ENCODE data around the gene PEMT. TPM values are rescaled to one million over a fixed set of nuclear protein-coding genes. Genes with fewer than 3 reads are reported as not detected.

Gene PEMT
- total and polyA plus RNA-seq, 9 of the 15 experiments (the other 6 are each of a cell fraction or from before 2014, with no cell fraction given) = 1.4 to 36.4 (median 13.6) TPM

- no peak overlapping the region for H3K4me2 ChIP-seq (ENCODE audit: insufficient read depth, low read length)
- DNase-seq (ENCODE audit: extremely low read depth in 1 of 4, low spot score in 3 of 4) (no peak), FAIRE-seq (no peak), ATAC-seq (no peak)
- H3K4me1 ChIP-seq (replicated peaks in 1 of 2; ENCODE audit: control insufficient read depth in 2 of 2, insufficient read depth in 2 of 2, low read length in 2 of 2) = no peaks in the 10 kb centered on the region; a peak in 1 of 5 replicates
- intact Hi-C loops (cut with micrococcal nuclease) = no loop called here
- no peak overlapping the region for H3K4me3 ChIP-seq
- H3K9me3 ChIP-seq (replicated peaks; ENCODE audit: control insufficient read depth, insufficient read depth, low read depth, low read length) = no peaks in the 10 kb centered on the region
- peaks cover 0 to 8% of the 10 kb centered on the region in 2 experiments; a peak in 2 of 5 replicates for H3K27me3 ChIP-seq (ENCODE audit: control insufficient read depth in 2 of 2, insufficient read depth in 2 of 2, low read length in 2 of 2)
- no peaks in the 10 kb centered on the region for H4K20me1 ChIP-seq (replicated peaks; ENCODE audit: control insufficient read depth, insufficient read depth, low read length)
- in situ Hi-C loops (cut with MboI) = loop anchor here (25.0 kb wide), 1 partner anchor 637 kb away; no protein-coding TSS in a partner anchor
- no peak for TF ChIP-seq SNIP1 (IDR thresholded peaks at IDR 0.05; ENCODE audit: low read depth)
- no peak for TF ChIP-seq IRF2 (CRISPR knock-in tag; IDR thresholded peaks at IDR 0.05)
- TF ChIP-seq HOXB6 (CRISPR knock-in tag; IDR thresholded peaks at IDR 0.05; ENCODE audit: borderline replicate concordance) = no peak
- no peak for TF ChIP-seq CXXC5 (CRISPR knock-in tag; IDR thresholded peaks at IDR 0.05)
- POLR2A ChIA-PET = no interaction called here
- H2AFZ ChIP-seq (ENCODE audit: low read depth, low read length) = no peak overlapping the region
- CTCF ChIA-PET (ENCODE audit: low intra/inter-chr PET ratio) = no interaction called here
- no peaks in the 10 kb centered on the region for H3K36me3 ChIP-seq (ENCODE audit: control insufficient read depth, insufficient read depth, low read length)
- no peaks in the 10 kb centered on the region for H3K9me1 ChIP-seq (ENCODE audit: control insufficient read depth, insufficient read depth, low read length)
- no peak overlapping the region for H3K9ac ChIP-seq (ENCODE audit: insufficient read depth in 1 of 2, low read depth in 2 of 2, low read length in 2 of 2)
- WGBS (ENCODE audit: insufficient coverage, low coverage, missing lambda C conversion rate) = 20% methylated on average over 9 of the region's 9 CpGs
- no peak overlapping the region for H3K27ac ChIP-seq (ENCODE audit: extremely low read depth, low read depth, low read length)
- no peaks in the 10 kb centered on the region for H3K79me2 ChIP-seq (ENCODE audit: control insufficient read depth, insufficient read depth, low read length)
- BruUV-seq (replicated peaks) = no TSS peak
Observed at GRCh38 chr17:17624741-17625140, 33.2 kb upstream of the PEMT start.

GRCh38 chr17:17623904-17624303 lies 32.4 kb upstream of the PEMT start:
- in situ Hi-C loops (cut with MboI) = no loop called here
- ChIA-PET POLR2A (no interaction called here), CTCF (ENCODE audit: low intra/inter-chr PET ratio) (no interaction called here)
- H3K27me3 ChIP-seq (ENCODE audit: control insufficient read depth in 2 of 2, insufficient read depth in 2 of 2, low read length in 2 of 2) = peaks cover 0 to 8% of the 10 kb centered on the region in 2 experiments; a peak in 2 of 5 replicates
- no peak overlapping the region for H2AFZ ChIP-seq (ENCODE audit: low read depth, low read length)
- FAIRE-seq (no peak), ATAC-seq (no peak), DNase-seq (ENCODE audit: extremely low read depth in 1 of 4, low spot score in 3 of 4) (no peak)
- H3K27ac ChIP-seq (ENCODE audit: extremely low read depth, low read depth, low read length) = no peak overlapping the region
- no peaks in the 10 kb centered on the region for H3K9me3 ChIP-seq (replicated peaks; ENCODE audit: control insufficient read depth, insufficient read depth, low read depth, low read length)
- no peaks in the 10 kb centered on the region; a peak in 1 of 5 replicates for H3K4me1 ChIP-seq (replicated peaks in 1 of 2; ENCODE audit: control insufficient read depth in 2 of 2, insufficient read depth in 2 of 2, low read length in 2 of 2)
- 43% methylated on average over 8 of the region's 9 CpGs for WGBS (ENCODE audit: insufficient coverage, low coverage, missing lambda C conversion rate)
- no peak overlapping the region for H3K4me2 ChIP-seq (ENCODE audit: insufficient read depth, low read length)
- no peaks in the 10 kb centered on the region for H3K36me3 ChIP-seq (ENCODE audit: control insufficient read depth, insufficient read depth, low read length)
- no peak overlapping the region for H3K4me3 ChIP-seq
- H3K79me2 ChIP-seq (ENCODE audit: control insufficient read depth, insufficient read depth, low read length) = no peaks in the 10 kb centered on the region
- intact Hi-C loops (cut with micrococcal nuclease) = no loop called here
- TF ChIP-seq NCOA4 (IDR thresholded peaks at IDR 0.05; ENCODE audit: partially characterized antibody) = no peak
- no peak for TF ChIP-seq SRSF9 (IDR thresholded peaks at IDR 0.05; ENCODE audit: borderline replicate concordance, low read depth, low read length)
- TF ChIP-seq CBFB (CRISPR knock-in tag; IDR thresholded peaks at IDR 0.05) = no peak
- no peak for TF ChIP-seq MECOM (CRISPR knock-in tag; IDR thresholded peaks at IDR 0.05)
- no peak for TF ChIP-seq BACH1 (tag; IDR thresholded peaks at IDR 0.05)
- no peak for TF ChIP-seq TCF7L2 (IDR thresholded peaks at IDR 0.05; ENCODE audit: low read depth, low read length)
- no peak overlapping the region for H3K9ac ChIP-seq (ENCODE audit: insufficient read depth in 1 of 2, low read depth in 2 of 2, low read length in 2 of 2)
- H4K20me1 ChIP-seq (replicated peaks; ENCODE audit: control insufficient read depth, insufficient read depth, low read length) = no peaks in the 10 kb centered on the region
- BruUV-seq (replicated peaks) = no TSS peak
- H3K9me1 ChIP-seq (ENCODE audit: control insufficient read depth, insufficient read depth, low read length) = no peaks in the 10 kb centered on the region

Data from K562 (cell line).